HCT116 (cell line): Measurements from ENCODE around the gene BOLA3. TPM values are rescaled to one million over a fixed set of nuclear protein-coding genes. Genes with fewer than 3 reads are reported as not detected.

Experiments
- ATAC-seq: fragments of 200-7000 bp; cut with Tn5 transposase; 2 replicates; pipeline ENCODE4 v1.9.1; 2020; ENCODE audit warnings: mild to moderate bottlenecking, moderate library complexity
- BruUV-seq: library from RNA; stranded (reverse); fragments of 400-500 nt; replicated peaks from 2 replicates; lab custom pipeline; 2021; lab: Mats Ljungman, UMichigan
- CTCF ChIA-PET: fragments of 300-600 bp; sonication (Branson Sonifier 250); formaldehyde crosslinking; loops from one replicate; lab custom pipeline; 2021; ENCODE audit warnings: antibody characterized with exemption; lab: Charles Lee
- POLR2A ChIA-PET: fragments of 300-600, 350-600 bp; sonication (Branson Sonifier 250); formaldehyde crosslinking; loops from one replicate; lab custom pipeline; 2021; ENCODE audit warnings: antibody characterized with exemption; lab: Charles Lee
- RAD21 ChIA-PET, 2 experiments: fragments of 300-600 bp; sonication (Branson Sonifier 250); formaldehyde crosslinking; loops; one replicate each; lab custom pipeline; 2023; ENCODE audit warnings: low total read pairs in 2 of 2; ENCODE audit not compliant: uncharacterized antibody in 2 of 2, unreplicated experiment in 2 of 2, low non-redundant PET in 1 of 2; lab: Charles Lee
- DNase-seq: peaks from one replicate; pipeline ENCODE4 v3.0.0-alpha.2; 2010; ENCODE audit warnings: low read depth, low spot score
- H2AFZ ChIP-seq: fragments of 200-600 bp; shearing (Covaris generic), sonication (generic); 2 replicates; pipeline ENCODE4 v1.6.1; 2017; ENCODE audit warnings: low read depth, mixed run types, mixed read lengths, antibody characterized with exemption, low read length; ENCODE audit not compliant: poor library complexity, severe bottlenecking
- H3K27ac ChIP-seq: 2 replicates; pipeline ENCODE4 v1.5.1; 2012; ENCODE audit warnings: low read depth, low read length
- H3K27me3 ChIP-seq: fragments of 200-600 bp; sonication (generic); 2 replicates; pipeline ENCODE4 v1.6.1; 2016; ENCODE audit warnings: mixed run types, low read length, mixed read lengths; ENCODE audit not compliant: insufficient read depth
- H3K36me3 ChIP-seq, 2 experiments: fragments of 200-500 bp in 1 of 2; fragments of 200-600 bp in 1 of 2; sonication (Bioruptor generic) in 1 of 2; sonication (generic) in 1 of 2; 2 replicates each; pipeline versions ENCODE4 v1.5.1 to v1.6.1; 2014 to 2016; ENCODE audit warnings: low read length in 2 of 2, inconsistent platforms in 1 of 2, mixed read lengths in 1 of 2, mixed run types in 1 of 2; ENCODE audit not compliant: insufficient read depth in 2 of 2, control insufficient read depth in 1 of 2
- H3K4me1 ChIP-seq, 2 experiments: fragments of 200-600 bp in 1 of 2; sonication (generic) in 1 of 2; 2 replicates each; pipeline versions ENCODE4 v1.5.1 to v1.6.1; 2012 to 2017; ENCODE audit warnings: low read length in 2 of 2, inconsistent platforms in 1 of 2, mild to moderate bottlenecking in 1 of 2, mixed read lengths in 1 of 2, mixed run types in 1 of 2, moderate library complexity in 1 of 2; ENCODE audit not compliant: insufficient read depth in 2 of 2, control insufficient read depth in 1 of 2
- H3K4me2 ChIP-seq: fragments of 200-600 bp; sonication (generic); 2 replicates; pipeline ENCODE4 v1.6.1; 2017; ENCODE audit warnings: mixed run types, low read length, mixed read lengths
- H3K4me3 ChIP-seq, 2 experiments: fragments of 200-600 bp in 1 of 2; sonication (generic) in 1 of 2; replicated peaks in 1 of 2; 2 replicates each; pipeline ENCODE4 v1.5.1; 2011 to 2016; ENCODE audit warnings: low read length in 2 of 2, control low read depth in 1 of 2, low read depth in 1 of 2, mild to moderate bottlenecking in 1 of 2, mixed read lengths in 1 of 2, mixed run types in 1 of 2
- H3K79me2 ChIP-seq: fragments of 200-600 bp; sonication (generic); 2 replicates; pipeline ENCODE4 v1.6.1; 2017; ENCODE audit warnings: mild to moderate bottlenecking, mixed run types, low read length, moderate library complexity, mixed read lengths; ENCODE audit not compliant: insufficient read depth
- H3K9ac ChIP-seq: fragments of 200-600 bp; sonication (generic); 2 replicates; pipeline ENCODE4 v1.6.1; 2016; ENCODE audit warnings: low read length, mixed read lengths
- H3K9me2 ChIP-seq: fragments of 200-600 bp; sonication (generic), shearing (Covaris generic); 2 replicates; pipeline ENCODE4 v1.6.1; 2017; ENCODE audit warnings: mixed run types, mild to moderate bottlenecking, moderate library complexity; ENCODE audit not compliant: insufficient read depth
- H3K9me3 ChIP-seq, 2 experiments: fragments of 200-500 bp in 1 of 2; fragments of 200-600 bp in 1 of 2; sonication (Bioruptor generic) in 1 of 2; sonication (generic) in 1 of 2; 2 replicates each; pipeline ENCODE4 v1.6.1; 2014 to 2017; ENCODE audit warnings: low read length in 2 of 2, mixed read lengths in 2 of 2, inconsistent platforms in 1 of 2, low read depth in 1 of 2, mild to moderate bottlenecking in 1 of 2, mixed run types in 1 of 2, moderate library complexity in 1 of 2; ENCODE audit not compliant: control insufficient read depth in 1 of 2, insufficient read depth in 1 of 2
- H4K20me1 ChIP-seq: fragments of 200-600 bp; sonication (generic), shearing (Covaris generic); 2 replicates; pipeline ENCODE4 v1.6.1; 2017; ENCODE audit warnings: mixed run types, mild to moderate bottlenecking, moderate library complexity; ENCODE audit not compliant: insufficient read depth
- CEBPB ChIP-seq: IDR thresholded peaks from 2 replicates; pipeline ENCODE4 v1.6.1; 2012; ENCODE audit warnings: low read depth
- CTCF ChIP-seq, 3 experiments: fragments of 200-600 bp in 1 of 3; sonication (generic) in 1 of 3; IDR thresholded peaks in 2 of 3; conservative IDR thresholded peaks in 1 of 3; 2 replicates each; pipeline ENCODE4 v1.5.1; 2012 to 2017; ENCODE audit warnings: low read depth in 2 of 3, low read length in 2 of 3, antibody characterized with exemption in 1 of 3, borderline replicate concordance in 1 of 3, control low read depth in 1 of 3, mild to moderate bottlenecking in 1 of 3, mixed read lengths in 1 of 3, mixed run types in 1 of 3, moderate library complexity in 1 of 3; ENCODE audit not compliant: insufficient read depth in 1 of 3
- EZH2phosphoT487 ChIP-seq: fragments of 200-600 bp; IDR thresholded peaks from 2 replicates; pipeline ENCODE4 v1.6.1; 2018; ENCODE audit warnings: antibody characterized with exemption, borderline replicate concordance
- JUND ChIP-seq: IDR thresholded peaks from 2 replicates; pipeline ENCODE4 v1.6.1; 2012
- MAX ChIP-seq: IDR thresholded peaks from 2 replicates; pipeline ENCODE4 v1.6.1; 2012
- POLR2A ChIP-seq: IDR thresholded peaks from 2 replicates; pipeline ENCODE4 v1.7.0; 2011; ENCODE audit warnings: borderline replicate concordance; ENCODE audit not compliant: insufficient read depth, insufficient read length; ENCODE audit errors: extremely low read depth
- REST ChIP-seq: IDR thresholded peaks from 2 replicates; pipeline ENCODE4 v1.6.1; 2012; ENCODE audit warnings: low read depth
- SIN3A ChIP-seq: IDR thresholded peaks from 2 replicates; pipeline ENCODE4 v1.6.1; 2012; ENCODE audit warnings: low read depth
- SRF ChIP-seq: IDR thresholded peaks from 2 replicates; pipeline ENCODE4 v1.6.1; 2012; ENCODE audit warnings: low read depth
- YY1 ChIP-seq: IDR thresholded peaks from 2 replicates; pipeline ENCODE4 v1.6.1; 2011; ENCODE audit warnings: low read length, low read depth, moderate library complexity, mild to moderate bottlenecking; ENCODE audit not compliant: insufficient replicate concordance; ENCODE audit errors: extremely low read depth
- ZBTB33 ChIP-seq: IDR thresholded peaks from 2 replicates; pipeline ENCODE4 v1.6.1; 2011; ENCODE audit warnings: mild to moderate bottlenecking, low read length, moderate library complexity; ENCODE audit not compliant: insufficient replicate concordance; ENCODE audit errors: extremely low read depth
- intact Hi-C: fragments of 100-400 bp; cut with micrococcal nuclease; formaldehyde crosslinking; loops from 2 replicates; pipeline ENCODE4 v1.10.0; 2022
- total RNA-seq: library from RNA; stranded (reverse); gene quantifications from one replicate; pipeline ENCODE4 v1.2.1, GENCODE V29; 2021; ENCODE audit not compliant: unreplicated experiment

The BOLA3 gene
- total RNA-seq, 1 experiment from 2014 or later: 62.9 TPM

GRCh38 chr2:74096052-74096451 is 51.7 kb downstream of the BOLA3 start:
- H3K27ac ChIP-seq: no peak overlapping the region
- no peaks in the 10 kb centered on the region for H3K9me3 ChIP-seq
- no peaks in the 10 kb centered on the region for H3K79me2 ChIP-seq
- no peaks in the 10 kb centered on the region for H3K27me3 ChIP-seq
- no peak overlapping the region for H2AFZ ChIP-seq
- ChIA-PET CTCF (no interaction called here), POLR2A (no interaction called here), RAD21 (no interaction called here)
- BruUV-seq: no TSS peak
- no peak overlapping the region for H3K9ac ChIP-seq
- TF ChIP-seq REST (no peak), SRF (no peak), JUND (no peak), POLR2A (no peak), CEBPB (no peak), ZBTB33 (no peak), YY1 (no peak), CTCF (IDR thresholded peaks at IDR 0.05 in 2 of 3, conservative IDR thresholded peaks at IDR 0.05 in 1 of 3; ENCODE audit: borderline replicate concordance in 1 of 3, insufficient read depth in 1 of 3, low read depth in 2 of 3, low read length in 2 of 3) (no peak), SIN3A (no peak), EZH2phosphoT487 (no peak), MAX (no peak)
- no peak overlapping the region for H3K4me2 ChIP-seq
- intact Hi-C loops: no loop called here
- no peaks in the 10 kb centered on the region for H3K4me1 ChIP-seq
- H3K4me3 ChIP-seq: no peak overlapping the region
- peaks cover 17 to 20% of the 10 kb centered on the region in 2 experiments; a peak in 3 of 4 replicates for H3K36me3 ChIP-seq
- DNase-seq (no peak), ATAC-seq (no peak)
- no peaks in the 10 kb centered on the region for H4K20me1 ChIP-seq
- no peaks in the 10 kb centered on the region for H3K9me2 ChIP-seq
